Measurements from ENCODE around the gene NDST3. TPM values are rescaled to one million over a fixed set of nuclear protein-coding genes. Genes with fewer than 3 reads are reported as not detected.
A peak's percentile ranks its signal among the peaks of the same experiment; 100 is the strongest.

The NDST3 gene
- not detected for total RNA-seq (2021; fragmentation: NEBNext Ultra II Directional; extraction: Animal tissue kit (Norgen Biotek cat#: 25700))
- long read RNA-seq = 0 reads

- Mint-ChIP-seq H3K4me3 (peak within 1 kb of the TSS; percentile 80), H3K27ac (no peak within 1 kb of the TSS), H3K36me3 (ENCODE audit: low read depth) (no peaks in the 10 kb centered on the region), H3K4me1 (ENCODE audit: low read depth) (peaks cover 13% of the 10 kb centered on the region), H3K27me3 (ENCODE audit: insufficient read depth) (peaks cover 14% of the 10 kb centered on the region), H3K9me3 (no peaks in the 10 kb centered on the region)
- peak; percentile 10 for DNase-seq
- TF ChIP-seq, protein P1, sequence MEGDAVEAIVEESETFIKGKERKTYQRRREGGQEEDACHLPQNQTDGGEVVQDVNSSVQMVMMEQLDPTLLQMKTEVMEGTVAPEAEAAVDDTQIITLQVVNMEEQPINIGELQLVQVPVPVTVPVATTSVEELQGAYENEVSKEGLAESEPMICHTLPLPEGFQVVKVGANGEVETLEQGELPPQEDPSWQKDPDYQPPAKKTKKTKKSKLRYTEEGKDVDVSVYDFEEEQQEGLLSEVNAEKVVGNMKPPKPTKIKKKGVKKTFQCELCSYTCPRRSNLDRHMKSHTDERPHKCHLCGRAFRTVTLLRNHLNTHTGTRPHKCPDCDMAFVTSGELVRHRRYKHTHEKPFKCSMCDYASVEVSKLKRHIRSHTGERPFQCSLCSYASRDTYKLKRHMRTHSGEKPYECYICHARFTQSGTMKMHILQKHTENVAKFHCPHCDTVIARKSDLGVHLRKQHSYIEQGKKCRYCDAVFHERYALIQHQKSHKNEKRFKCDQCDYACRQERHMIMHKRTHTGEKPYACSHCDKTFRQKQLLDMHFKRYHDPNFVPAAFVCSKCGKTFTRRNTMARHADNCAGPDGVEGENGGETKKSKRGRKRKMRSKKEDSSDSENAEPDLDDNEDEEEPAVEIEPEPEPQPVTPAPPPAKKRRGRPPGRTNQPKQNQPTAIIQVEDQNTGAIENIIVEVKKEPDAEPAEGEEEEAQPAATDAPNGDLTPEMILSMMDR (IDR thresholded peaks at IDR 0.05) = peak; percentile 61
Observed at GRCh38 chr4:118034053-118034785, at the start of gene NDST3. NDST3 (plus strand) TSS chr4:118034486; CDS start chr4:118053911, 19,425 bp downstream.

DNA sequence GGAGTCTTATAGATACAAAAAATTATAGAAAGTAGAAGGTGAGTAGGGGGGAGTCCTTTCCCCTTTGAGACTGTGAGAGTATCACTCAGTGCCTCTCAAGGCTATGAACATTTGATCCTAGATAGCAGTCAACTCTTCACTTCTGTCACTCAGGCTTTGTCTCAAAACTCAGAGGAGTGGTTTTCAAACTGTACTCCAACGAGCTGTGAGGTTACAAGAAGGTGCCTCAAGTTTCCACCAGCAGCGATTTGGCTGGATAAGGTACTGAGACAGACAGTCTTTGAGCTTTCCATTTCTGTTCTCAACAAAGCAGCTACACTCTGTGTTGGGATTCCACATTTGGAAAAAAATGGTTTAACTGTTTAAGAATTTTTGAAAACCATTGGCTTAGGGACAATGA, 48.0 kb upstream of the NDST3 start:
- no peaks in the 10 kb centered on the region for H3K27me3 Mint-ChIP-seq (ENCODE audit: insufficient read depth)

DNA sequence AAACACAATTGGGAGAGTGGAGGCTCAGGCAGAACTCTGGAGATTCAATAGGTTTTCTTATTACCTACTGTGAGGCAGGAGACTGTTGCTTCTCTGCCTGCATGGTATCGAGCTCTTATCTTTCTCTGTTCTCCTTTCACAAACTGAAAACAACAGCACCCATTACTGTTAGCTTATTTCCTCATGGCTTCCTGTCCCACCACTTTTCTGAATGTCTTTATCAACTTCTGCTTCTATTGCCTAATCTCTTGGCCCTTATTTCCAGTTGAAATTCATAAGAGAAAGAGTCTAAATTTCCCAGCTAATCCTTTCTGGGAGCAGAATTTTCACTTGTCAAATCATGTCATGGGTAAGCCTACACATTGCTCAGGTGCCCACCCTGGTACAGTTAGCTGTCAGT, 46.8 kb upstream of the NDST3 start:
- Mint-ChIP-seq H3K4me3 (no peak overlapping the region), H3K27ac (no peak overlapping the region), H3K9me3 (no peaks in the 10 kb centered on the region), H3K27me3 (ENCODE audit: insufficient read depth) (no peaks in the 10 kb centered on the region), H3K36me3 (ENCODE audit: low read depth) (no peaks in the 10 kb centered on the region), H3K4me1 (ENCODE audit: low read depth) (no peaks in the 10 kb centered on the region)
- TF ChIP-seq, protein P1 (IDR thresholded peaks at IDR 0.05) = no peak
- no peak for DNase-seq

More for the DNA sequence above, 48.0 kb upstream of the NDST3 start:
- H3K27ac Mint-ChIP-seq = no peak overlapping the region
- no peak for DNase-seq
- no peaks in the 10 kb centered on the region for H3K4me1 Mint-ChIP-seq (ENCODE audit: low read depth)
- H3K36me3 Mint-ChIP-seq (ENCODE audit: low read depth) = no peaks in the 10 kb centered on the region
- no peaks in the 10 kb centered on the region for H3K9me3 Mint-ChIP-seq
- H3K4me3 Mint-ChIP-seq = no peak overlapping the region
- TF ChIP-seq, protein P1 (IDR thresholded peaks at IDR 0.05) = no peak

- Mint-ChIP-seq H3K27me3 (ENCODE audit: insufficient read depth) (no peaks in the 10 kb centered on the region), H3K27ac (no peak overlapping the region)
Observed at GRCh38 chr4:117996891-117997290, 37.4 kb upstream of the NDST3 start.

DNA sequence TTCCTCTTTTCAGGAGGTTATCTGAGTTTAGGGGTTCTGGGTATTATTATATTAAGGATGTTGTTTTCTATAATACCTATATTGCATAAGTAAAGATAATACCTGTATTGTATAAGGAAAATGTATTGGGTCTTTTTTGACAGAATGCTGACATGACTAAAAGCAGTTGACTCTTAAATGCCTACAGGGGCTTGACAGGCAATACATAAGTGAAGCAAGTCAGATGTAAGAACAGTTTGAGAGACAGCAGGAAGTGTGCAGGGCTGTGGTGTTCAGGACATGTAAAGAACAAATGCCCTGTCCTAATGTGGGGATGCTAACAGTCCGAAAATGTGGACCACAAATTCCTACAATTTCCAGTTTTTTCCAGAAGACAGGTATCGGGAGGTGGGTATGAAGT, 30.2 kb upstream of the NDST3 start:
- Mint-ChIP-seq H3K4me3 (no peak overlapping the region), H3K9me3 (no peaks in the 10 kb centered on the region), H3K36me3 (ENCODE audit: low read depth) (no peaks in the 10 kb centered on the region), H3K27ac (no peak overlapping the region), H3K27me3 (ENCODE audit: insufficient read depth) (peaks cover 4% of the 10 kb centered on the region; the same call in 1 of the 2 replicates), H3K4me1 (ENCODE audit: low read depth) (no peaks in the 10 kb centered on the region)
- no peak for DNase-seq
- TF ChIP-seq, protein P1 (IDR thresholded peaks at IDR 0.05) = no peak

More at GRCh38 chr4:117996891-117997290, 37.4 kb upstream of the NDST3 start:
- TF ChIP-seq, protein P1 (IDR thresholded peaks at IDR 0.05) = no peak
- H3K9me3 Mint-ChIP-seq = no peaks in the 10 kb centered on the region
- no peaks in the 10 kb centered on the region for H3K4me1 Mint-ChIP-seq (ENCODE audit: low read depth)
- no peak for DNase-seq
- no peak overlapping the region for H3K4me3 Mint-ChIP-seq
- H3K36me3 Mint-ChIP-seq (ENCODE audit: low read depth) = no peaks in the 10 kb centered on the region

All from HFFc6 (cell line).